Fibroblast of lung (primary cell): ENCODE data around the gene PIAS1. TPM values are rescaled to one million over a fixed set of nuclear protein-coding genes. Genes with fewer than 3 reads are reported as not detected.
A peak's percentile ranks its signal among the peaks of the same experiment; 100 is the strongest.

Experiments
- DNase-seq, 2 donors: peaks; one replicate each; pipeline versions ENCODE4 v3.0.0 to v3.0.0-alpha.2; 2010; ENCODE audit warnings: low read depth in 2 of 2
- H2AFZ ChIP-seq: 2 replicates; pipeline ENCODE4 v1.5.1; 2012; ENCODE audit warnings: low read length, control low read depth, inconsistent platforms
- H3K27ac ChIP-seq: 2 replicates; pipeline ENCODE4 v1.5.1; 2011; ENCODE audit warnings: low read length, control low read depth; ENCODE audit not compliant: insufficient read depth
- H3K27me3 ChIP-seq: 2 replicates; pipeline ENCODE4 v1.5.1; 2011; ENCODE audit warnings: mild to moderate bottlenecking, low read length; ENCODE audit not compliant: control insufficient read depth, insufficient read depth
- H3K36me3 ChIP-seq: 2 replicates; pipeline ENCODE4 v1.5.1; 2011; ENCODE audit warnings: low read length; ENCODE audit not compliant: control insufficient read depth, insufficient read depth
- H3K4me1 ChIP-seq: 2 replicates; pipeline ENCODE4 v1.5.1; 2011; ENCODE audit warnings: low read length; ENCODE audit not compliant: control insufficient read depth, insufficient read depth; ENCODE audit errors: extremely low read depth
- H3K4me2 ChIP-seq: 2 replicates; pipeline ENCODE4 v1.5.1; 2011; ENCODE audit warnings: low read length, control low read depth; ENCODE audit not compliant: insufficient read depth; ENCODE audit errors: extremely low read depth
- H3K4me3 ChIP-seq, 4 experiments: fragments of 200-600 bp in 1 of 4; sonication (generic) in 1 of 4; replicated peaks in 1 of 4; 2 replicates each; pipeline ENCODE4 v1.5.1; 2011 to 2016; ENCODE audit warnings: low read length in 4 of 4, low read depth in 3 of 4, mild to moderate bottlenecking in 3 of 4, control low read depth in 2 of 4, inconsistent platforms in 1 of 4, mixed read lengths in 1 of 4; ENCODE audit not compliant: insufficient read depth in 1 of 4; ENCODE audit errors: control extremely low read depth in 1 of 4
- H3K79me2 ChIP-seq: 2 replicates; pipeline ENCODE4 v1.5.1; 2012; ENCODE audit warnings: mild to moderate bottlenecking, low read length, inconsistent platforms; ENCODE audit not compliant: control insufficient read depth, insufficient read depth
- H3K9ac ChIP-seq: 2 replicates; pipeline ENCODE4 v1.5.1; 2011; ENCODE audit warnings: mild to moderate bottlenecking, low read length, control low read depth; ENCODE audit not compliant: insufficient read depth
- H3K9me3 ChIP-seq: 2 replicates; pipeline ENCODE4 v1.5.1; 2012; ENCODE audit warnings: low read depth, low read length; ENCODE audit not compliant: control insufficient read depth, insufficient read depth
- H4K20me1 ChIP-seq: 2 replicates; pipeline ENCODE4 v1.5.1; 2011; ENCODE audit warnings: low read length; ENCODE audit not compliant: control insufficient read depth, insufficient read depth; ENCODE audit errors: extremely low read depth
- CTCF ChIP-seq, 2 donors: IDR thresholded peaks in 1 of 2; conservative IDR thresholded peaks in 1 of 2; 1 replicate in 1 of 2; 2 replicates in 1 of 2; pipeline ENCODE4 v1.5.1; 2011 to 2012; ENCODE audit warnings: low read length in 2 of 2, control low read depth in 1 of 2, inconsistent platforms in 1 of 2, low read depth in 1 of 2, mild to moderate bottlenecking in 1 of 2
- EZH2 ChIP-seq: IDR thresholded peaks from 2 replicates; pipeline ENCODE4 v1.5.1; 2012; ENCODE audit warnings: low read length, control low read depth, mild to moderate bottlenecking; ENCODE audit errors: missing control alignments
- polyA plus RNA-seq, 2 donors: library from polyadenylated mRNA; depleted of rRNA in 1 of 2; stranded (reverse) in 1 of 2; unstranded in 1 of 2; fragments of >200 nt; gene quantifications; 2 replicates each; pipeline ENCODE4 v1.2.1, GENCODE V29; 2011 to 2012; ENCODE audit warnings: missing spikeins in 1 of 2
- total RNA-seq: library from RNA; depleted of rRNA; stranded (reverse); fragments of >200 nt; gene quantifications from 2 replicates; pipeline ENCODE4 v1.2.1, GENCODE V29; 2014

The PIAS1 gene
- total and polyA plus RNA-seq, 2 donors (not counting 1 experiment from before 2014, with no cell fraction given): 17.0 to 35.1 TPM

GRCh38 chr15:68227643-68228142 lies 173.6 kb downstream of the PIAS1 start:
- Histone ChIP-seq H2AFZ (no peak overlapping the region), H3K27me3 (no peaks in the 10 kb centered on the region), H3K4me2 (peak overlapping the region; percentile 96), H3K4me3 (peak overlapping the region in 3 of 4 experiments; percentile 64 to 86 (median 81)), H4K20me1 (no peaks in the 10 kb centered on the region), H3K4me1 (peaks cover 3% of the 10 kb centered on the region), H3K9me3 (no peaks in the 10 kb centered on the region), H3K36me3 (no peaks in the 10 kb centered on the region), H3K9ac (no peak overlapping the region), H3K79me2 (peaks cover 37% of the 10 kb centered on the region), H3K27ac (no peak overlapping the region)
- TF ChIP-seq EZH2: no peak
- TF ChIP-seq CTCF (conservative IDR thresholded peaks at IDR 0.05 in 1 of 2, IDR thresholded peaks at IDR 0.05 in 1 of 2; ENCODE audit: low read depth in 1 of 2, low read length in 2 of 2): no peak
- DNase-seq: no peak

DNA sequence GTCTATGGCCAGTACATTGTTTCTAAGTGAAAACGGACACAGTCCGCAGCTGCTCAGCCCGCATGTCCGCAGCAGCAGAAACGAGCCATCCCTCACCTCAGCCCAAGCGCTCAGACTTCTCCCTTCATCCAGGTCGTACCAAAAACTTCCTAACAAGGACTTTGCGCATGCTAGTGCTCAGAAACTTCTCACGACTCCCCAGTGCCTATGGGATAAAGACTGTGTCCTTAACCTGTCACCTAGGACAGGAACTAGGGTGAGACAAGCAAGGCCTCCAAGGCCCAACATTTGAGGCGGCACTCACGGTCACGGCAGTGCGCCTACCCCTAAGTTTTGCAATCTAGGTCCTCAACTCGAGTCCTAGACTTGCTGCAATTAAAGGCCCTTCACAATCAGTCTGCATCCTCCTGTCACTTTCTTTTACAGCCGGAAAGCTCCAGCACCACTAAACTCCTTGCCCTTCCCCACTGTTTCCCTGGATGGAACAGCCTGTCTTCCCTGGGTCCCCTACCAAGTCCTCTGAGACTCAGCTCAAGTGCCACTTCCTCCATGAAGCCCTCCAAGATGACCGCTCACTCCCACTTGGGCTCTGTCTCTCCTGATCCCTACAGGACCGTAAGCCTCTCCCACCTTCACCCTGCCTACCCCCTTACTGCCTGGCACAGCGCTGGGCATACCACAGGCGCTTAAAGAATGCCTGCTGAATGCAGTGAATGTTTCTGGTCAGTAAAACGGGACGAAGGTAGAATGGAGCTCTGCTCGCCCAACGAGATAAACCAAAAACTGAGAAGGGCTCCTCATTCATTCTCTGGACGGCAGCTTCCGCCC lies 174.2 kb downstream of the PIAS1 start:
- H3K4me2 ChIP-seq: peak overlapping the region; percentile 96
- peak overlapping the region; percentile 86 for H2AFZ ChIP-seq
- no peak for TF ChIP-seq EZH2
- H3K27ac ChIP-seq: peak overlapping the region; percentile 82
- DNase-seq: peak in 1 of 2 donors; percentile 23
- peaks cover 33% of the 10 kb centered on the region for H3K79me2 ChIP-seq
- no peaks in the 10 kb centered on the region for H3K36me3 ChIP-seq
- H3K27me3 ChIP-seq: no peaks in the 10 kb centered on the region
- no peaks in the 10 kb centered on the region for H3K9me3 ChIP-seq
- peaks cover 3% of the 10 kb centered on the region for H3K4me1 ChIP-seq
- H3K9ac ChIP-seq: peak overlapping the region; percentile 86
- H4K20me1 ChIP-seq: no peaks in the 10 kb centered on the region
- H3K4me3 ChIP-seq: peak overlapping the region; percentile 64 to 96 (median 84)

GRCh38 chr15:68228971-68229385 lies 174.9 kb downstream of the PIAS1 start:
- Histone ChIP-seq H3K9ac (peak overlapping the region; percentile 86), H3K4me2 (peak overlapping the region; percentile 96), H3K27ac (peak overlapping the region; percentile 82), H3K27me3 (no peaks in the 10 kb centered on the region), H3K4me1 (peaks cover 3% of the 10 kb centered on the region), H3K9me3 (no peaks in the 10 kb centered on the region), H4K20me1 (no peaks in the 10 kb centered on the region), H2AFZ (peak overlapping the region; percentile 86), H3K79me2 (peaks cover 31% of the 10 kb centered on the region), H3K4me3 (peak overlapping the region; percentile 64 to 96 (median 84)), H3K36me3 (no peaks in the 10 kb centered on the region)
- no peak for TF ChIP-seq EZH2
- TF ChIP-seq CTCF (conservative IDR thresholded peaks at IDR 0.05 in 1 of 2, IDR thresholded peaks at IDR 0.05 in 1 of 2; ENCODE audit: low read depth in 1 of 2, low read length in 2 of 2): no peak
- DNase-seq: no peak
